Astrocyte (in vitro differentiated cells and primary cell): Measurements from ENCODE around the gene TSC2.

ENCODE experiments used
- CTCF ChIP-seq: IDR thresholded peaks from 2 replicates; pipeline ENCODE4 v1.5.1; 2011; ENCODE audit warnings: low read depth, mild to moderate bottlenecking, inconsistent platforms, low read length, moderate library complexity; ENCODE audit not compliant: insufficient read depth
- EZH2 ChIP-seq: IDR thresholded peaks from 2 replicates; pipeline ENCODE4 v1.6.1; 2012; ENCODE audit warnings: mild to moderate bottlenecking, low read length, inconsistent platforms; ENCODE audit not compliant: insufficient read depth

- TF ChIP-seq EZH2 = no peak
- TF ChIP-seq CTCF = no peak
Measured at GRCh38 chr16:2057438-2057837, 9.7 kb downstream of the TSC2 start.
